Measurements from ENCODE around the gene KIRREL3.

- TF ChIP-seq CTCF (IDR thresholded peaks at IDR 0.05) (no peak), POLR2A (IDR thresholded peaks at IDR 0.05) (no peak)
Observed at GRCh38 chr11:126510621-126511370, 489.8 kb downstream of the KIRREL3 start.

Data from esophagus squamous epithelium (tissue), 4 donors.